T-helper 22 cell (primary cell): ENCODE results near the gene MSH5.
A peak's percentile ranks its signal among the peaks of the same experiment; 100 is the strongest.

Experiments used
- DNase-seq: peaks from one replicate; pipeline ENCODE4 v3.0.0-alpha.2; 2020; ENCODE audit warnings: low read depth

MSH5 gene

GRCh38 chr6:31729979-31730630, 9.7 kb upstream of the MSH5 start:
- peak; percentile 52 for DNase-seq

GRCh38 chr6:31730631-31731086, 9.1 kb upstream of the MSH5 start:
- no peak for DNase-seq

GRCh38 chr6:31732029-31732428, 7.8 kb upstream of the MSH5 start:
- no peak for DNase-seq

- DNase-seq = no peak
Observed at GRCh38 chr6:31733734-31734133, 6.1 kb upstream of the MSH5 start.

GRCh38 chr6:31734247-31734820, 5.5 kb upstream of the MSH5 start:
- DNase-seq = no peak

- peak; percentile 67 for DNase-seq
Observed at GRCh38 chr6:31734821-31735406, 4.9 kb upstream of the MSH5 start.

- DNase-seq = peak; percentile 66
Observed at GRCh38 chr6:31736021-31736767, 3.6 kb upstream of the MSH5 start, which contains the start of gene CLIC1. Gene CLIC1 (minus strand): TSS chr6:31736530. CDS start chr6:31736300, 230 bp downstream.

- no peak for DNase-seq
Observed at GRCh38 chr6:31736768-31737314, 3.0 kb upstream of the MSH5 start.

GRCh38 chr6:31737315-31737990, 2.4 kb upstream of the MSH5 start:
- DNase-seq = no peak

- peak; percentile 69 for DNase-seq
Observed at GRCh38 chr6:31737991-31738979, 1.5 kb upstream of the MSH5 start.

- no peak for DNase-seq
Observed at GRCh38 chr6:31740397-31741223, 805 bp downstream of the MSH5 start.

GRCh38 chr6:31741815-31742214, 2.0 kb downstream of the MSH5 start:
- no peak for DNase-seq

GRCh38 chr6:31742894-31743293, 3.1 kb downstream of the MSH5 start:
- no peak for DNase-seq

GRCh38 chr6:31744422-31744821, 4.6 kb downstream of the MSH5 start:
- no peak for DNase-seq

- no peak for DNase-seq
Observed at GRCh38 chr6:31749301-31750036, 9.7 kb downstream of the MSH5 start.

GRCh38 chr6:31750411-31751022, 10.7 kb downstream of the MSH5 start:
- no peak for DNase-seq

GRCh38 chr6:31752739-31753319, 13.0 kb downstream of the MSH5 start:
- DNase-seq = no peak

- no peak for DNase-seq
Observed at GRCh38 chr6:31758281-31758680, 18.5 kb downstream of the MSH5 start.
